Fibroblast of peridontal ligament (primary cell): ENCODE results near the gene ZNF688.

Experiments
- DNase-seq: peaks from one replicate; pipeline ENCODE4 v3.0.0-alpha.2; 2010; ENCODE audit errors: extremely low read depth

Gene ZNF688

GRCh38 chr16:30585400-30586191, 14.1 kb upstream of the ZNF688 start, which contains the start of gene ZNF785:
Gene ZNF785 (minus strand): TSS chr16:30585697. CDS start chr16:30585611, 86 bp downstream.
- DNase-seq: peak; percentile 99

- DNase-seq: peak; percentile 13
Measured at GRCh38 chr16:30585022-30585399, 13.5 kb upstream of the ZNF688 start.

- DNase-seq: no peak
Measured at GRCh38 chr16:30582611-30583340, 11.3 kb upstream of the ZNF688 start.

- DNase-seq: no peak
Measured at GRCh38 chr16:30581457-30581856, 9.9 kb upstream of the ZNF688 start.

GRCh38 chr16:30574678-30575077, 3.2 kb upstream of the ZNF688 start:
- no peak for DNase-seq

GRCh38 chr16:30570636-30571444, 674 bp downstream of the ZNF688 start:
- DNase-seq: peak; percentile 45

- DNase-seq: no peak
Measured at GRCh38 chr16:30569746-30570635, 1.5 kb downstream of the ZNF688 start.

- DNase-seq: no peak
Measured at GRCh38 chr16:30569281-30569680, 2.2 kb downstream of the ZNF688 start.

- peak; percentile 74 for DNase-seq
Measured at GRCh38 chr16:30567991-30568638, 3.4 kb downstream of the ZNF688 start.

GRCh38 chr16:30567160-30567990, 4.1 kb downstream of the ZNF688 start:
- DNase-seq: no peak

- no peak for DNase-seq
Measured at GRCh38 chr16:30566531-30566930, 5.0 kb downstream of the ZNF688 start.

- no peak for DNase-seq
Measured at GRCh38 chr16:30565984-30566383, 5.5 kb downstream of the ZNF688 start.

GRCh38 chr16:30565526-30565925, 6.0 kb downstream of the ZNF688 start:
- no peak for DNase-seq

GRCh38 chr16:30562021-30562420, 9.5 kb downstream of the ZNF688 start:
- no peak for DNase-seq

GRCh38 chr16:30561089-30561816, 10.3 kb downstream of the ZNF688 start:
- DNase-seq: no peak

- no peak for DNase-seq
Measured at GRCh38 chr16:30559690-30560089, 11.8 kb downstream of the ZNF688 start.

- no peak for DNase-seq
Measured at GRCh38 chr16:30558789-30559377, 12.6 kb downstream of the ZNF688 start.

- DNase-seq: peak; percentile 98
Measured at GRCh38 chr16:30557957-30558788, 13.3 kb downstream of the ZNF688 start, which contains the start of gene ZNF764. Gene ZNF764 (minus strand): TSS chr16:30558374. CDS start chr16:30558182, 192 bp downstream.
